GM18499 (cell line): ENCODE measurements around the gene DCBLD2.

ENCODE experiments used
- ATAC-seq: cut with Tn5 transposase; IDR thresholded peaks from one replicate; pipeline ENCODE4 v1.9.1; 2021; ENCODE audit warnings: moderate number of reproducible peaks; ENCODE audit not compliant: insufficient read depth, unreplicated experiment

DCBLD2 gene

DNA sequence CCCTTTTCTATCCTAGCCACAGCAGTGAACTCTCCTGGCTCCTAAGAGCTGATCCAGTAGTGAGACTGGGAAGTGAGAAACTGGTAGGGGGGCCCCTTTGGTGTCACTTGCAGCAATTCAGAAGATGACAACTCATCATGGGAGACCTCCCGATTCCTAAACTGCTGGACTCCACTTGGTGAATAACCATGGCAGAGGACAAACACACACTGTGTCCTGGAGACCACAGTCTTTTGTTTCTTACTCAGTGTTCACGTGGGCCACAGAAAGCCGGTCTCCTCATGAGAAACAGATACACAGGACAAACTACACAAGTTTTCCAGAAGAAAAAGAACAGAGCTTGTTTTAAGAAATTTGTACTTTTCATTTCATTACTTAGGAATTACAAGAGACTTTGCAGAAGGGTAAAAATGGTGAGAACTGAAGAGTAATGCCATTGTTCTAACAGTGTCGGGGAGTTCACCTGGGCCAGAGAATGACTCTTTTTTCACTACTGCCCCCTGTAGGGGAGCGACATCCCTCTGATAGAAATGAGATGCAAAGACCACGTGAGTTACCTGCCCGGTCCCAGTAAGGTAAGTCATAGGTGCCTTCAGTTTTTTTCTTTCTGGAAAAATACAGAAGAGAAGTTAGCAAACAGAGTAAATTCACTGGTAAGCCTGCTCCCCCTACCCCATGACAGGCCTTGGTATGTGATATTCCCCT lies 100.3 kb downstream of the DCBLD2 start:
- ATAC-seq: no peak

DNA sequence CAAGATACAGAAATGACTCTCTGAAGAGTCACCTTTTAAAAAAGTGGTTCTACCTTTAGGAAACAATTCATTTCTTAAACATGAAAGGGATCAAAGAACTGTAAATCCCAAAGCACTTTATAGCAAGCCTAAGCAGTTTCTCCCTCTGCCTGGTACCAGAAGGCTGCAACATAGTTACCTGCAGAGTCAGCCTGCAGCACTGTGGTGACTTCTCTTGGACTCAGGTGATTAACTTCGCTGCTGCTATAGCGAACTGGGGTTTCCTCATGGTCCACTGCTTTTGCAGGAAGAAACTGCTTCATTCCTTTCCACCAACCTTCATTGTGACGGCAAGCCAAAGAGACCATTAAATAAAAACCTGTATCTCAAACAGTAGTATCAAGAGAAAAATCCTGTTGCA lies 101.1 kb downstream of the DCBLD2 start:
- ATAC-seq: no peak

GRCh38 chr3:98799479-98799878 lies 102.0 kb downstream of the DCBLD2 start:
- ATAC-seq: no peak

DNA sequence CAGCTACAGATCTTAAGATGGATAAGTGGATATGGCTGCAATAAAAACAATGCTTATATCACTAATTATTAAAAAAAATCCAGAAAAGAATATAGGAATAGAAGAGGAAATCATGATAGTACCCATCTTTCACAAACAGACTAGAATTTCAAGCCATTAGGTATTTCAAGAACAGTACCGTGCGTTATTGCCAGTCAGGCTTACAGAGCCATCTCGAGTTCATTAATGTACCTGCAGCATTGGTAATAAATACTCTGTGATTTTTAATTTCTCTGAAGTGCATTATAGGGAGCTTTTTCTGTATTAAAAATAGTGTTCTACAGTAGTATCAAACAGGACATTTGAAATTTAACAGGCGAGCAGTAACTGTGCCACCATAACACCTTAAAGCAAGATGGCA lies 102.7 kb downstream of the DCBLD2 start:
- ATAC-seq: no peak

GRCh38 chr3:98797905-98798304 lies 103.6 kb downstream of the DCBLD2 start:
- no peak for ATAC-seq

DNA sequence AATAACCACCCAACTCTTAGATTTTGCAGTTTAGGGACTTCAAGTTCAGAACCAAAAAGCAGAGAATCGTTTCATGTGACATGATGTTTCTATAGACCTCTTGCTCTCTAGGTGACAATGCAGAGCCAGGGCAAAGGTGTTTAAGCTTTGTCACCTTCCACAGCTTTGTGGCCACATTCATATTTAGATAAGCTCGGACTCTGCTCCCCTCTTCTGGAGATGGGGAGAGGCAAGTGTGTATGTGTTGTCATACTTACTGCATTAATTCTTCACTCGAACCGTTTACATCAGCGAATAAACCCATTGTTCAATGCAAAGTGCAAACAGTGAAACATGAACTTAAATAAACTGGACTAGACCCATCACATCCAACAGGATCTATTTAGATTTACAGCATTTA lies 105.2 kb downstream of the DCBLD2 start:
- ATAC-seq: no peak

GRCh38 chr3:98793971-98794370 lies 107.5 kb downstream of the DCBLD2 start:
- no peak for ATAC-seq

DNA sequence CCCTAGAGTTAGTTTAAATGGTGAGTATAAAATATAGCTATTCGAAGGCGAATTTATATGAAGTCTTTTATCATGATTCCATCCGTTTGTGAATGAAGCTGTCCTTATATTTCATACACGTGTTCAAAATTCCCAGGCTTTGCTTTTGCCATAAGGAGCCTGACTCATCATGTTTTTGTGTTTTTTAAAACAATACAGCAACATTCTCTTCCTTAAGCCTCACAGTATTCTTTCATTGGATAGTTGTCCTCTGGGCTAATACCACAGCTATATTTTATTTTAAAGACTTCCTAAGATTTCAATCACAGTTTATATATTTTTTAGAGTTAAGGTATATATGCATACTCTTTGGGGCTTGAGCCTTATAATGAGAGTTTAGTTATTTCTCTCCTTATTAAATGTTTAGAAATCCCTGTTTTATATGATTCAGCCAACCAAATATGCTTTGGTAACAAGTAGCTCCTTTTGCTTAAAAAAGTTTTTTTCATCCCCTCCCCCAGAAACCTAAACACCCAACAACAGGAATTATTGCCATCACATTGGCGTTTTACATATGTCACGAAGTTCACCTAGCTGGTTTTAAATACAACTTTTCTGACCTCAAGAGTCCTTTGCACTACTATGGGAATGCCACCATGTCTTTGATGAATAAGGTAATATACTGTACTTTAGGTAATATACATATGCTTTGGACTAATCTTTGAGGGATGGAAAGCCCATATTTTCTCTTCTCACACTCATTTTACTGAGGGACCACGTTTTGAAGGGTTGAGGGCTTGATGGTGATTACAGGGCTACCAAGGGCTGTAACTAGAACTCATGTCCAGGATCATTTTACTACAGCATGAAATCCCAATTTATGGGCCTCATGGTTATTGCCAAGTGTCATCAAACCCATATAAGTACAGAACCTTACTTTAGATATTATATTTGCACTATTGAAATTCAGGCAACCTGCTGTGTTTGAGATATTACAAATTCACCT lies 109.9 kb downstream of the DCBLD2 start:
- no peak for ATAC-seq

GRCh38 chr3:98788651-98789050 lies 112.8 kb downstream of the DCBLD2 start:
- ATAC-seq: no peak

GRCh38 chr3:98787181-98787580 lies 114.3 kb downstream of the DCBLD2 start:
- ATAC-seq: no peak

DNA sequence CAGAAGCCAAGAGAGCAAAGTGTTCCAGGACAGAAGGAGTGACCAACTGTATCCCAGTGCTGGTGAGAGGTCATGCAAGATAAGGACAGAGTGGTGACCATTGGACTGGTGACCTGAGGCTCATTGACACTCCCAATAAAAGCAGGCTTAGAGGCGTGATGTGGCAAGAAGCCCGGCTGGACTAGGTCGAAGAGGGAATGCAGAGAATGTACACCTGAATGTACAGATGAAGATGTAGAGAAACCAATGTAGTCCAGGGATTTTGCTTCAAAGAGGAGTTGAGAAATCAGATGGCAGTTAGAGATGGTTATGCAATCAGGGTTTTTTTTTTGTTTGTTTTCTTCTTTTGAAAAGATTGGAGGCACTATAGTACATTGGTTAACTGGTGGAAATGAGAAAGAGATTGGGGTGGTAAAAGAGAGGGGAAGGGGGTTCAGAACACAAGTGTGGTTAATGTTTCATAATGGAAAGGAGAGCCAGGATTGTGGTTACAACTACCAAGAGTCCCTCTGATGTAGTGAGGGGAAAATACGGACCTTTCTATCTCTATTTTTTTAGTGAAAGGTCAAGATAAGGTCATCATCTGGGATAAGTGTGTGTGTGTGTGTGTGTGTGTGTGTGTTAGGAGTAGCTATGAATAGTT lies 115.0 kb downstream of the DCBLD2 start:
- no peak for ATAC-seq

- no peak for ATAC-seq
Measured at GRCh38 chr3:98784666-98785600, 116.6 kb downstream of the DCBLD2 start.

GRCh38 chr3:98784042-98784441 lies 117.5 kb downstream of the DCBLD2 start:
- no peak for ATAC-seq

DNA sequence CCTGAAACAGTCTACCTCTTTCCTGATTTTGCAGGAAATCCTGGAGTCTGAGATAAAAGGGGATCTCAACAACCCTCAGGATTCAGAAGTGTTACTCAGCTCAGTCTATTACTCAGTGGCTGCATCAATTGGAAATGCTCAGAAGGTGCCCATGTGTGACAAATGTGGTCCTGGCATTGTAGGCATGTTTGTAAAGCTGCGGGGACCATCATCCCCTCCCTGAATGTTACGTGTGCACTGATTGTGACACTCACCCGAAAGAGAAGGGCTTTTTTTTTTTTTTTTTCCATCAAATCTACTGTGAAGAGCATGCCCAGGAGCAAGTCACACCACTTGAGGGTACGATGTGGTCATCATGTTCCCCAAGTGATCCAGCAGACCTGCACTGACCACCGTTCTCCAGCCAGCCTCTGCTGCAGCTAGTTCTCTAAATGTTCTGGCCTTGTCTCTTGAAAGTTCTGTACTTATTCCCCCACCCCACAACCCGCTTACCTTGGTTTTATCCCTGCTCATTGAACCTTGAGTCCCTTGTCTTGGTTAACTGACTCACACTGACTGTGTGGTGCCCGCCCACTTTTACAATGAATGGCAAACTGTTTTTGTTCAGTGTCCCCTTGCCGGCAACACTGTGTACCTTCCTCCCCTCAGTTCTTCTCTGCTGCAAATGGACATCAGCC lies 118.5 kb downstream of the DCBLD2 start:
- ATAC-seq: no peak

GRCh38 chr3:98780343-98780742 lies 121.2 kb downstream of the DCBLD2 start:
- no peak for ATAC-seq

- no peak for ATAC-seq
Measured at GRCh38 chr3:98779541-98780335, 121.8 kb downstream of the DCBLD2 start.

GRCh38 chr3:98778852-98779413 lies 122.6 kb downstream of the DCBLD2 start:
- ATAC-seq: no peak

DNA sequence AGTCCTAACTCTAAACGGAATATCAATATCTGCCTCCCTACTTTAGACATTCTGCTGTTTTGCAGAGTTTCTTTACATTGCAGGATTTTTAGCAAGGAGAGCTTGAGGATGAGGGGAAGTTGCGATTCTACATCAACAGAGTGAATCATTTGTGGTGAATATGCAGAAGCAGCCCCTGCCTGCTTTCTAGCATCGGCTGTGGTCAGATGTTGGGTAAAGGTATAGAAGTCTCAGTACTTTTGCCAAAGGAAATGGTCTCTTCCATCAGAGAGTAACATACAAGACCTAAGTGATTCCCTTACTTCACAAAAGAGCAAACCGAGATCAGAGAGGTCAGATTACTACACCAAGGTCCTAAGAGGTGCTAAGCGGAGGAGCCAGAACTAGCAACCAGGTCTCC lies 123.1 kb downstream of the DCBLD2 start:
- no peak for ATAC-seq
